Mesenteric fat pad (tissue), 1 donor: ENCODE results near the gene HBA1. TPM values are rescaled to one million over a fixed set of nuclear protein-coding genes. Genes with fewer than 3 reads are reported as not detected.
"Not testable (repeated sequence)": the region's sequence is repeated elsewhere in the genome, so short reads cannot be mapped to it uniquely, and the experiment has no call there.

ENCODE experiments used
- DNase-seq: peaks from one replicate; pipeline ENCODE4 v3.0.0-alpha.2; 2020; ENCODE audit warnings: low spot score
- total RNA-seq: library from RNA; stranded (reverse); fragmentation: NEBNext Ultra II Directional; extraction: Animal tissue kit (Norgen Biotek cat#: 25700); gene quantifications from one replicate; pipeline ENCODE4 v1.2.1, GENCODE V29; 2021
- donor health status: DM: yes; HTN: yes; CAD: no.

Gene HBA1
- total RNA-seq, 1 donor from 2014 or later, result 275 TPM

DNA sequence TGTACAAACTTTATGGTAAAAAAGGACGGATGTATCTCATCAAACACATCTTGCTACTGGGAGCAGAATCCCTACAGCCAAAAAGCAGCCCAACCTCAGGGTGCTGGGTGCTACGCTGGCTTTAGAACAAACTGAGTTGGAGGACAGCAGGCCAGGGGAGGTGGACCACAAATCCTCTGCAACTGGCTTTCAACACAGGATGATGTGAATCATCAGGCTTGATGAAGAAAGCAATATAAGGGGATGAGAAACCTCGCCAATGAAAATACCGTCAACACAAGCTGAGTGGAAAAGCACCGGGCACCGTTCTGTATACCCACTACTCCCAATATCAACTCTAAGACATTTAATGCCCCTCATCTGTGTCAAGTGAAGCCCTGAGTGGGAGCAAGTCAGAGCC lies 18.0 kb downstream of the HBA1 start:
- DNase-seq, result no peak

- DNase-seq, result no peak
Measured at GRCh38 chr16:200388-200787, 23.9 kb downstream of the HBA1 start.

DNA sequence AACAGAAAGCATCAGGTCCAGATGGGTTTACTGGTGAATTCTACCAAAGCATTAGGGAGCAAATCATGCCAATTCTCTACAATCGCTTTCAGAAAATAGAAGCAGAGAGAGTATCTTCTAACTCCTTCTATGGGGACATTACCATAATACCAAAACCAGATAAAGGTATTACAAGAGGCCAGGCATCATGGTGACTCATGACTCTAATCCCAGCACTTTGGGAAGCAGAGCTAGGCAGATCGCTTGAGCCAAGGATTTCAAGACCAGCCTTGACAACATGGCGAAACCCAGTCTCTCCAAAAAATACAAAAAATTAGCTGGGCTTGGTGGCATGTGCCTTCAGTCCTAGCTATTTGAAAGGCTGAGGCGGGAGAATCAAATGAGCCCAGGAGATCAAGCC lies 26.8 kb downstream of the HBA1 start:
- DNase-seq, result no peak

- DNase-seq, result not testable (repeated sequence)
Measured at GRCh38 chr16:204046-204445, 27.6 kb downstream of the HBA1 start.

DNA sequence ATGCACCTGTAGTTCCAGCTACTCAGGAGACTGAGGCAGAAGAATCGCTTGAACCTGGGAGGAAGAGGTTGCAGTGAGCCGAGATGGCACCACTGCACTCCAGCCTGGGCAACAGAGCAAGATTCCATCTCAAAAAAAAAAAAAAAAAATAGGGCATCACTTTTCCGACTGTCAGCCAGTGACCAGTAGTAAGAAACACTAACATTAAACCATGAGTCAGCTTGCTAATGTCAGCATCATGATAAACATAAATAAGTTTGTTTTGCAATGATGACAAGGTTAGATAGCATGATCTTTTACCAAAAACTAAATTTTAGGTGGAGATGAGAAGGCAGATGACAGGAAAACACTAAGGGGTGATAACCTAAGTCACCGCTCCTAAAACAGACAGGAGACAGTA lies 32.9 kb downstream of the HBA1 start:
- not testable (repeated sequence) for DNase-seq

DNA sequence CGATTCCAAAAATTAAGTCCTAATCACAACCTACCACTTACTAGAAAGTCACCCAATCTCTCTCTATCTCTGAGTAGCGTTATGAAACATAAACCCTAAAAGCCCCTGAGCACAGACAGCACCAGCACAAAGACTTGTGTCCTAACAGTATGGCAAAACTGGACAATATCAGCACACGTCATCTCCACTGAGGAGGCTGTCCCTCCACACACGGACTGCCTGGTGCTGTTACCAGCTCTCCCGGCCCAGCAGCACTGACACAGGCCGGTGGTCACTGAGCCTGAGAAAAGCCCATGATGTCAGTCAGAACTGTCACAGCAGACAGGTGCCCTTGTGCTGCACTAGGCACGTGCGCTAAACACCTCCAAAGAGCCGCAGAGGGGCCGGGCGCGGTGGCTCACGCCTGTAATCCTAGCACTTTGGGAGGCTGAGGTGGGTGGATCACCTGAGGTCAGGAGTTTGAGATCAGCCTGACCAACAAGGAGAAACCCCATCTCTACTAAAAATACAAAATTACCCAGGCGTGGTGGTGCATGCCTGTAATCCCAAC lies 35.2 kb downstream of the HBA1 start:
- not testable (repeated sequence) for DNase-seq

- no peak for DNase-seq
Measured at GRCh38 chr16:212999-213398, 36.5 kb downstream of the HBA1 start.

DNA sequence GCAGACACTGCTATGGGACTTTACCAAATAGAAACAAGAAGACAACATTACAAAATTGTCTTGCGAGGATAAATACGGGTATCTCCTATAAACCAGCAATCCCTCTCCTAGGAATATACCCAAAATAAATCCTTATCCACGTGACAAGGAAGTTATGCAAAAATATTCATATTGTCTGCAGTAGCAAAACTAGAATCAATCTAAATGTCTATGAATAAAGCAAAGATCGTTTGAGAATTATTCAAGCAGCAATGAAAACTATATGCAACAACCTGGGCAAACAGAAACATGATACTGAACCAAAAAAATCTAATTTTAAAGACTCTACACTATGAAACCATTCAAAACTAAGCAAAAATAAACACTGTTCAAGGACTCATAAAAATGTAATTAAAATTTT lies 43.5 kb downstream of the HBA1 start:
- DNase-seq, result no peak

Other genes with a start within 250 kb of the HBA1 start
- 11.5 TPM for gene POLR3K, start 123.1 kb upstream of the HBA1 start, total RNA-seq
- gene SNRNP25, start 122.9 kb upstream of the HBA1 start, total RNA-seq, result 23.0 TPM
- 30.0 TPM for gene RHBDF1, start 104.0 kb upstream of the HBA1 start, total RNA-seq
- gene MPG, start 98.5 kb upstream of the HBA1 start, total RNA-seq, result 44.4 TPM
- 22.5 TPM for gene NPRL3, start 38.0 kb upstream of the HBA1 start, total RNA-seq
- gene HBZ, start 24.0 kb upstream of the HBA1 start, total RNA-seq, result not detected
- not detected for gene HBM, start 10.7 kb upstream of the HBA1 start, total RNA-seq
- gene HBA2, start 3.8 kb upstream of the HBA1 start, total RNA-seq, result 248 TPM
- not detected for gene HBQ1, start 3.8 kb downstream of the HBA1 start, total RNA-seq
- gene LUC7L, start 52.8 kb downstream of the HBA1 start, total RNA-seq, result 56.7 TPM
- gene FAM234A, start 58.1 kb downstream of the HBA1 start, total RNA-seq, result 90.6 TPM
- 21.4 TPM for gene RGS11, start 99.3 kb downstream of the HBA1 start, total RNA-seq
- gene ARHGDIG, start 103.9 kb downstream of the HBA1 start, total RNA-seq, result 8.6 TPM
- 2.2 TPM for gene PDIA2, start 106.5 kb downstream of the HBA1 start, total RNA-seq
- 19.4 TPM for gene AXIN1, start 176.0 kb downstream of the HBA1 start, total RNA-seq
- 40.1 TPM for gene MRPL28, start 193.9 kb downstream of the HBA1 start, total RNA-seq
- gene PGAP6, start 205.3 kb downstream of the HBA1 start, total RNA-seq, result 39.0 TPM
- gene NME4, start 220.5 kb downstream of the HBA1 start, total RNA-seq, result 139 TPM
- gene DECR2, start 225.2 kb downstream of the HBA1 start, total RNA-seq, result 21.8 TPM
- gene RAB11FIP3, start 249.0 kb downstream of the HBA1 start, total RNA-seq, result 35.2 TPM